Stomach smooth muscle (tissue), 2 donors: ENCODE measurements around the gene ABHD18.
"Not testable (repeated sequence)": the region's sequence is repeated elsewhere in the genome, so short reads cannot be mapped to it uniquely, and the experiment has no call there.

Experiments
- H3K27ac ChIP-seq: one replicate; pipeline ENCODE4 v1.7.0; 2013; ENCODE audit warnings: mild to moderate bottlenecking, low read length, inconsistent platforms
- H3K27me3 ChIP-seq, 2 donors: one replicate each; pipeline ENCODE4 v1.7.0; 2013; ENCODE audit warnings: low read length in 2 of 2; ENCODE audit not compliant: insufficient read depth in 2 of 2, control insufficient read depth in 1 of 2
- H3K36me3 ChIP-seq, 2 donors: one replicate each; pipeline ENCODE4 v1.7.0; 2013; ENCODE audit warnings: low read length in 2 of 2; ENCODE audit not compliant: control insufficient read depth in 2 of 2, insufficient read depth in 2 of 2
- H3K4me1 ChIP-seq: one replicate; pipeline ENCODE4 v1.7.0; 2013; ENCODE audit warnings: low read length; ENCODE audit not compliant: control insufficient read depth, insufficient read depth
- H3K4me3 ChIP-seq, 2 donors: one replicate each; pipeline ENCODE4 v1.7.0; 2013; ENCODE audit warnings: low read length in 2 of 2
- H3K9ac ChIP-seq, 2 donors: one replicate each; pipeline ENCODE4 v1.7.0; 2013; ENCODE audit warnings: low read length in 2 of 2, mild to moderate bottlenecking in 1 of 2
- H3K9me3 ChIP-seq, 2 donors: one replicate each; pipeline ENCODE4 v1.7.0; 2013; ENCODE audit warnings: low read length in 2 of 2; ENCODE audit not compliant: control insufficient read depth in 2 of 2
- donor health status: healthy.
- donor health status: Pancreatic carcinoma.

Gene ABHD18

DNA sequence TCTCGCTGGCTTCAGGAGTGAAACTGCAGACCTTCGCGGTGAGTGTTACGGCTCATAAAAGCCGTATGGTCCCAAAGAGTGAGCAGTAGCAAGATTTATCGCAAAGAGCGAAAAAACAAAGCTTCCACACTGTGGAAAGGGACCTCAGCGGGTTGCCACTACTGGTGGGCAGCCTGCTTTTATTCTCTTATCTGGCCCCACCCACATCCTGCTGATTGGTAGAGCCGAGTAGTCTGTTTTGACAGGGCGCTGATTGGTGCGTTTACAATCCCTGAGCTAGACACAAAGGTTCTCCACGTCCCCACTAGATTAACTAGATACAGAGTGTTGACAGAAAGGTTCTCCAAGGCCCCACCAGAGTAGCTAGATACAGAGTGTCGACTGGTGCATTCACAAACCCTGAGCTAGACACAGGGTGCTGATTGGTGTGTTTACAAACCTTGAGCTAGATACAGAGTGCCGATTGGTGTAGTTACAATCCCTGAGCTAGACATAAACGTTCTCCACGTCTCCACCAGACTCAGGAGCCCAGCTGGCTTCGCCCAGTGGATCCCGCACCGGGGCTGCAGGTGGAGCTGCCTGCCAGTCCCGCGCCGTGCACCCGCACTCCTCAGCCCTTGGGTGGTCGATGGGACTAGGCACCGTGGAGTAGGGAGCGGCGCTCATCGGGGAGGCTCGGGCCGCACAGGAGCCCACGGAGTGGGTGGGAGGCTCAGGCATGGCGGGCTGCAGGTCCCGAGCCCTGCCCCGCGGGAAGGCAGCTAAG, 1.4 kb upstream of the ABHD18 start:
- not testable (repeated sequence) for H3K4me1 ChIP-seq, H3K36me3 ChIP-seq, H3K9me3 ChIP-seq, H3K9ac ChIP-seq, H3K27me3 ChIP-seq, H3K27ac ChIP-seq
- H3K4me3 ChIP-seq: peak overlapping the region in 1 of 2 donors; percentile 24

DNA sequence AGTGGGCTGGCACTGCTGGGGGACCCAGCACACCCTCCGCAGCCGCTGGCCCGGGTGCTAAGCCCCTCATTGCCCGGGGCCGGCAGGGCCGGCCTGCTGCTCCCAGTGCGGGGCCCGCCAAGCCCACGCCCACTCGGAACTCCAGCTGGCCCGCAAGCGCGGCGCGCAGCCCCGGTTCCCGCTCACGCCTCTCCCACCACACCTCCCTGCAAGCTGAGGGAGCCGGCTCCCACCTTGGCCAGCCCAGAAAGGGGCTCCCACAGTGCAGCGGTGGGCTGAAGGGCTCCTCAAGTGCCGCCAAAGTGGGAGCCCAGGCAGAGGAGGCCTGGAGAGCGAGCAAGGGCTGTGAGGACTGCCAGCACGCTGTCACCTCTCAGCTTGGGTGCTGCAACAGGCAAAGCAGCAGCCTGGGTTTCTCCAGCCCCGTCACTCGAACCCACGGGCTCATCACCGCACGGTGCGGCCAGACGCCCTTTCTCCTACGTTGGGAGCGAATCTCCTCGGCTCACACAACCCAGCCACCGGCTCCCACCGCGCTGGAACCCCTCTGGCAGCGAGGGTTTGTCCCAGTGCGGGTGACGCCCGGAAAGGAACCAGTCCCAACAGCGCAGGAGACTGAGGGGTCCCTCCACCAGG, 662 bp upstream of the ABHD18 start:
- Histone ChIP-seq H3K9ac (peak overlapping the region; percentile 96 to 98), H3K27ac (peak overlapping the region; percentile 94), H3K4me3 (peak overlapping the region; percentile 86 to 99)
- H3K9me3 ChIP-seq, H3K27me3 ChIP-seq, H3K36me3 ChIP-seq, H3K4me1 ChIP-seq: not testable (repeated sequence)

DNA sequence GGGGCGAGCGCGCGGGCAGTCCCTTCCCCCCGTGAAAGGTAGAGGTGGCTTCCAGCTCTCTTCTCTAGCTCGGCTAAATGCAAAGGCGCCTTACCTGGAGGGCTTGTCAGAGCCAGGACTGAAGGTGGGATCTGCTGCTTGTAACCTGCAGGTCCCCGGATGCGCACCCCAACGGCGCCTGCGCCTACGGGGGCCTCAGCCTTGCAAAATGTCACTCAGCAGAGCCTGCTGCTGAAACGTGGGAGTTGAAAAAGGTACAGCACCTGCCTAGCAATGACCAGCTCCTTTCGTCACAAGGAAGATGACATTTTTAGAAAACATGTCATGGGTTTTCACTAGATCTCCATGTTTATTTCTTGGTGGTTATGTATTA, 583 bp downstream of the ABHD18 start:
- Histone ChIP-seq H3K9ac (peak overlapping the region; percentile 96 to 98), H3K4me3 (peak overlapping the region; percentile 86 to 99), H3K4me1 (peaks cover 4% of the 10 kb centered on the region), H3K9me3 (no peaks in the 10 kb centered on the region), H3K36me3 (no peaks in the 10 kb centered on the region), H3K27ac (peak overlapping the region; percentile 94), H3K27me3 (no peaks in the 10 kb centered on the region)

DNA sequence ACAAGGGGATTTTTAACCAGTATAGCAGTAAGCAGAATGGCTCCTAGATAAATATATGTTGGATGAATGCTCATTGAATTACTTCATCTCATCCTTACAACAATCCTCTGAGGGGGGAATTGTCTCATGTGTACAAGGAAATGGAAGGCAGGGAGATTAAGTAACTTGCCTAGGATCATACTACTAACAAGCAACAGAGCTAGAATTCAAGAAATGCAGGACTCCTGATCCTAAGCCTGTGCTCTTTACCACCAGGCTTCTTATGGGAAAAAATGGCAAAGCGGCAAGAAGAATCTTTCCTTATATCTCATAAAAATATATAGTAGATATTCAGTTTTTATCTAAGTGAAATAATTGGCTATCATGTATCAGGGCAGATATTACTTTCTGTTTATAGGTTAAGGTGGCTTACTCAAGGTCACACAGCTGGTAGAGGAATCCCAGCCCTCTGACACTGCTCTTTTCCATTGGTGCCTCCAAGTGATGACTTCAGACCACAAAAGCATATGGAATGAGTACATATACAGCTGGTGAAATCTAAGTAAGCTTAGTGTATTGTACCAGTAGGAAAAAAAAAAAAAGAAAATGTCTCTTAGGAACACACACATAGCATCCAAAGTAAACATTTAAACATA, 2.1 kb downstream of the ABHD18 start:
- Histone ChIP-seq H3K27ac (no peak overlapping the region), H3K4me1 (peaks cover 4% of the 10 kb centered on the region)

DNA sequence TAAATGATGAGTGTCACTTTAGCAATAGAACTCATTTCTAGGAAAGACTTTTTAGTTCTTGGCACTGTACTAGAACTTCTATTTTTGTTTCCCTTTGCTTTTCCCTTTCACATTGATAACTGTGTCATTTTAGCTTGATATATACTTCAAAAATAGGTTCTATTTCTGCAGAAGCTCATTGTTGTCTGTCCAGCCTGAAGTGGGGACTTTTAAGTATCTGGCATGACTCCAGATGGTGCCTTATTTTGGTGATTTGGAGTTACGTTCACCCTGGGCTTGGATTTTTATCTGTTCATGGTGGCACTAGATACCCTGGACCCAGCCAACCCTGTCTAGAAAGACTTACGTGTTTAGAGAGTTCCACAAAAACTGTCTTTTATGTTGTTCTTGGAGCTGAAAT, 3.4 kb downstream of the ABHD18 start:
- Histone ChIP-seq H3K4me1 (peaks cover 4% of the 10 kb centered on the region), H3K36me3 (peaks cover 0 to 5% of the 10 kb centered on the region in 2 donors), H3K9ac (no peak overlapping the region), H3K4me3 (no peak overlapping the region), H3K9me3 (no peaks in the 10 kb centered on the region), H3K27ac (no peak overlapping the region), H3K27me3 (no peaks in the 10 kb centered on the region)

More for the DNA sequence above, 2.1 kb downstream of the ABHD18 start:
- Histone ChIP-seq H3K4me3 (no peak overlapping the region), H3K36me3 (no peaks in the 10 kb centered on the region), H3K9me3 (no peaks in the 10 kb centered on the region), H3K9ac (no peak overlapping the region), H3K27me3 (no peaks in the 10 kb centered on the region)

DNA sequence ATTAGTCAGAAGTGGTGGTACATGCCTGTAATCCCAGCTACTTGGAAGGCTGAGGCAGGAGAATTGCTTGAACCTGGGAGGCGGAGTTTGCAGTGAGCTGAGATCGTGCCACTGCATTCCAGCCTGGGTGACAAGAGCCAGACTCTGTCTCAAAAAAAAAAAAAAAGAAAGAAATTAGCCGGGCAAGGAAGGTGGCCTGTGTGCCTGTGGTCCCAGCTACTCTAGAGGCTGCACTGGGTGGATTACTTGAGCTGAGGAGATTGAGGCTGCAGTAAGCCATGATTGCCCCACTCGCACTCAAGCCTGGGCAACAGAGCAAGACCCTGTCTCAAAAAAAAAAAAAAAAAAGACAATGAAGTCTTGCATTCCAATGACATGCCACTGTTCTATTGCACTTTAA, 5.7 kb downstream of the ABHD18 start:
- H3K4me3 ChIP-seq, H3K36me3 ChIP-seq, H3K9me3 ChIP-seq, H3K9ac ChIP-seq, H3K4me1 ChIP-seq, H3K27ac ChIP-seq, H3K27me3 ChIP-seq: not testable (repeated sequence)

DNA sequence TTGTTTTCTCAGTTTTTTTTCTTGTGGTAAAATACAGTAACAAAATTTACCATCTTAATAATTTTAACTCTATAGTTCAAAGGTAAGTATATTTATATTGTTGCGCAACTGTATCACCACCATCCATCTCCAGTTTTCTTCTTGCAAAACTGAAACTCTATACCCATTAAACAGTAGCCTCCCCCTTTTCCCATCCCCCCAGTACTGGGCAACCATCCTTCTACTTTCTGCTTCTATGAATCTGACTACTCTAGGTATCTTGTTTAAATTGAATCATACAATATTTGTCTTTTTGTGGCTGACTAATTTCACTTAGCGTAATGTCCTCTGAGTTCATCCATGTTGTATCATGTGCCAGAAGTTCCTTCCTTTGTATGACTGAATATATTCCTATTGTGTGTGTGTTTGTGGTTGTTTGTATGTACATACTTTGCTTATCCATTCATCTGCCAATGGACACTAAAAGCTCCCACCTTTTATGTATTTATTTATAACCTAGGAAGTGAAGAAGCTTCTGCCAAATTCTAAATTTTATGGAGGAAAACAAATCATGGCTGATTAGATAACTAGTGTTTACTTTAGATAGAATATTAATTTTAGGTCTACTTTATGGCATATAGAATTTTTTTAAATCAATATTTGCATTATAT, 10.0 kb downstream of the ABHD18 start:
- Histone ChIP-seq H3K27me3 (no peaks in the 10 kb centered on the region), H3K4me1 (no peaks in the 10 kb centered on the region), H3K4me3 (no peak overlapping the region), H3K9me3 (no peaks in the 10 kb centered on the region), H3K36me3 (peaks cover 0 to 5% of the 10 kb centered on the region in 2 donors), H3K9ac (no peak overlapping the region), H3K27ac (no peak overlapping the region)

DNA sequence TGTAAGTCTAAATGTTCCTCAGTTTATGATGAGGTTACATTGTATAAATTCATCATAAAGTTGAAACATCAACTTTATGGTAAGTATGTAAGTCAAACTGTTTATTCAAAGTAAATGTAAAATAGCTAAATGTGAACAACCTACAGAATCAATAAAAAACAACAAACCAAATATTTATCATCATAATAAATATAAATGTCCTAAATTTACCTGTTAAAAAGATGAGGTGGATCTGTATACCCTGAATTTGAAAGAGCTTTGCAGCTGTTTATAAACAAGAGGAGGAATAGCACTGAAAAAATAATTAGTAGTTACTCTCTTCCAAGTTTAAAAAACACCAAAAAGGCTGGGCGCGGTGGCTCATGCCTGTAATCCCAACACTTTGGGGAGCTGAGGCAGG, 13.7 kb downstream of the ABHD18 start:
- Histone ChIP-seq H3K4me1 (no peaks in the 10 kb centered on the region), H3K4me3 (no peak overlapping the region), H3K27ac (no peak overlapping the region), H3K9ac (no peak overlapping the region), H3K27me3 (no peaks in the 10 kb centered on the region), H3K9me3 (no peaks in the 10 kb centered on the region), H3K36me3 (no peaks in the 10 kb centered on the region)

DNA sequence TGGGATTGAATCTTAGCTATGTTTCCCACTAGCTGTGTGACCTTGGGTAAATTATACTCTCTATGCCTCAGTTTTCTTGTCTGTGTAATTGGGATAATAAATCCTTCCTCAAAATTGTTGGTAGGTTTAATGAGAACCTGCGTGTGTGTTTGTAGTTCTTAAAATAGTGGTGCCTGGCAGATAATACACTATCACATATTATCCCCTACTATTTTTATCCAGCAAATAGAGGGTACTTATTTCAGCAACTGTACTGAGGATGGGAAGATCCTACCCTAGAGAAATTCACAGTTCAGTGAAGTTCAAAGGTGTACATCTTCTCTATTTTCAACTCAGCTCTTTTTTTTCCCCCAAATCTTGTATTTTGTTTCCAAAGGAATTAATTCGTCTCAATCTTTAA, 17.2 kb downstream of the ABHD18 start:
- Histone ChIP-seq H3K27me3 (no peaks in the 10 kb centered on the region), H3K9me3 (no peaks in the 10 kb centered on the region), H3K4me1 (no peaks in the 10 kb centered on the region), H3K36me3 (peaks cover 0 to 7% of the 10 kb centered on the region in 2 donors), H3K9ac (no peak overlapping the region), H3K27ac (no peak overlapping the region), H3K4me3 (no peak overlapping the region)

DNA sequence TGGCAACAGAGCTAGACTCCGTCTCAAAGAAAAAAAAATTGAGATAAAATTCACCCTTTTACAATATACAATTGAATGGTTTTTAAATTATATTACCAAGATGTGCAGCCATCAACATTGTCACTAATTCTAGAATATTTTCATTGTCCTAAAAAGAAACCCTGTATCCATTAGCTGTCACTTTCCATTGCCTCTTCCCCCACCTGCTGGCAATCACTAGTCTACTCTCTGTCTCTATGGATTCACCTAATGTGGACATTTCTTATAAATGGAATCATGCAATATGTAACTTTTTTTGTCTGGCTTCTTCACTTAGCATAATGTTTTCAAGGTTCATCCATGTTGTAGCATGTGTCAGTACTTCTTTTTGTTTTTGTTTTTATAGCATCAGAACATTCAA, 20.8 kb downstream of the ABHD18 start:
- no peaks in the 10 kb centered on the region for H3K4me1 ChIP-seq
- no peak overlapping the region for H3K27ac ChIP-seq
- no peaks in the 10 kb centered on the region for H3K27me3 ChIP-seq
- no peak overlapping the region for H3K9ac ChIP-seq
- H3K36me3 ChIP-seq: peaks cover 0 to 10% of the 10 kb centered on the region in 2 donors
- H3K9me3 ChIP-seq: no peaks in the 10 kb centered on the region
- no peak overlapping the region for H3K4me3 ChIP-seq
